HG03135 (cell line): ENCODE results near the gene ARSB.
A peak's percentile ranks its signal among the peaks of the same experiment; 100 is the strongest.
"Not testable (repeated sequence)": the region's sequence is repeated elsewhere in the genome, so short reads cannot be mapped to it uniquely, and the experiment has no call there.

Experiments used
- ATAC-seq: cut with Tn5 transposase; IDR thresholded peaks from one replicate; pipeline ENCODE4 v1.9.1; 2021; ENCODE audit warnings: mild to moderate bottlenecking, moderate library complexity; ENCODE audit not compliant: unreplicated experiment

The ARSB gene

GRCh38 chr5:78995521-78996007 is 10.5 kb upstream of the ARSB start:
- no peak for ATAC-seq

- no peak for ATAC-seq
Measured at GRCh38 chr5:78993165-78993564, 8.1 kb upstream of the ARSB start.

DNA sequence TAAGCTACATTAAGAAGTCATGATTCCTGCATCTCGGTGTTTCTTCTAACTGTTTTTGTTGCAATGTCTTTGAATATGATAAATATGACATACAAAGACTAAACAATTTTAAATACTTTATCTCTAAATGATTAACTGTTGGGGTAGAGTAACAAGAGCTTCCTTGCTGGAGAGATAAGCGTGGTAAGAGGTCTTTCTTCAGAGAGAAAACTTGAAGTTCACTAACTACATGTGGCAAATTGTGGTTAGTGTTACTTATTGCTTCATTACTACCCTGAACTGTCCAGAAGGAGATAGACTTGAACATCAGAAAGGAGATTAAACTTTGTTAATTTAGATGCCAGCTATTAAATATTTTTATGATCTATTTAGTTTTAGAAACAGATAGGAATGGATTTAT is 7.0 kb upstream of the ARSB start:
- ATAC-seq: no peak

- ATAC-seq: no peak
Measured at GRCh38 chr5:78989080-78989479, 4.0 kb upstream of the ARSB start.

DNA sequence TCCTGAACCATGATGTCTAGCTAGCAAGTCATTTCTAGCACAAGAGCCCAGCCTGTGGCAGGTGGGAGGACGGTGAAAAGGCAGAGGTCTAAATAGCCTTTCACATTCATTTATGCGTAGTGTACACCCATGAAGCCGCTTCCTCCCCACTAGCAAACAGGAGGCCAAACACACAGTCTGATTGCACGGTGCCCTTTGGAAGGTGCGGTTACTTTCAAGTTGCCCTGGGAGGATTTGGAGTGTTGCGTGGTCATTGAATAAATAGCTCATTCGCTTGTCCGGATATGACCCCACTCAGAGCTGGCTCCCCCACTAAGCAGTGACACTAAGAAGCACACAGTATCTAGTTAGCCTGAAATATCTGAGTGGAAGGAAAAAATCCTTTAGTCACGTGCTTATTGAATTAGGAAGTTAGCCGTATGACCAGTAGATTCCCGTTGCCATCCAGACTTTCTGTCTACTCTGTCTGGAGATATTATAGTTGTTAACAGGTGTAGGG is 664 bp upstream of the ARSB start:
- peak; percentile 57 for ATAC-seq

GRCh38 chr5:78984439-78985115 is 533 bp downstream of the ARSB start:
- peak; percentile 46 for ATAC-seq

- no peak for ATAC-seq
Measured at GRCh38 chr5:78983601-78984438, 1.3 kb downstream of the ARSB start.

DNA sequence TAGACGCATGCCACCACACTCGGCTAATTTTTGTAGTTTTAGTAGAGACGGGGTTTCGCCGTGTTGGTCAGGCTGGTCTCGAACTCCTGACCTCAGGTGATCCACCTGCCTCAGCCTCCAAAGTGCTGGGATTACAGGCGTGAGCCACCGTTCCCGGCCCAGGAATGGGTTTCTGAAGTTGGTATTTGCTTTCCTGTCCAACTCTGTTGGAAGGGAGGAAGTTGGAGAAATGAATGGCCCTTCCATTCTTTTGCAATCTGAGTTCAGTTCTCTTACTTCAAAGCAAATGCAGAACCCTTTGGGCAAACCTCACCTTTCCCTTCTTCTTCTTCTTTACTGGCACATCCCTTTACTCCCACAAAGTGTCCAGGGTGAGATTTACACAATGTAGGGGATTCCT is 1.9 kb downstream of the ARSB start:
- ATAC-seq: not testable (repeated sequence)

DNA sequence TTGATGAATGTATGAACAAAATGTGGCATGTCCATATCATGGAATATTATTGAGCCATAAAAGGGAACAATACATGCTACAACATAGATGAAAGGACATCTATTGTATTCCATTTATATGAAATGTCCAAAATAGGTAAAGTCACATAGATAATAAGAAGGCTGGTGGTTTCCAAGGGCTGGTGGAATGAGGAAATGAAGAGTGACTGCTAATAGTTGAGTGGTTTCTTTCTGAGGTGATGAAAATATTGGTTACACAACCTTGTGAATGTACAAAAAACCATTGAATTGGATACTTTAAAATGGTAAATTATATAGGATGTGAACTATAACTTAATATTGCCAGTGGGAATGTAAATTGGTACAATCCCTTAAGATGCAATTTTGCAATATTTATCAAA is 5.2 kb downstream of the ARSB start:
- no peak for ATAC-seq

GRCh38 chr5:78979117-78979742 is 5.9 kb downstream of the ARSB start:
- ATAC-seq: no peak

GRCh38 chr5:78975035-78975434 is 10.1 kb downstream of the ARSB start:
- ATAC-seq: no peak

GRCh38 chr5:78974601-78975000 is 10.5 kb downstream of the ARSB start:
- ATAC-seq: no peak

- no peak for ATAC-seq
Measured at GRCh38 chr5:78974011-78974410, 11.1 kb downstream of the ARSB start.

DNA sequence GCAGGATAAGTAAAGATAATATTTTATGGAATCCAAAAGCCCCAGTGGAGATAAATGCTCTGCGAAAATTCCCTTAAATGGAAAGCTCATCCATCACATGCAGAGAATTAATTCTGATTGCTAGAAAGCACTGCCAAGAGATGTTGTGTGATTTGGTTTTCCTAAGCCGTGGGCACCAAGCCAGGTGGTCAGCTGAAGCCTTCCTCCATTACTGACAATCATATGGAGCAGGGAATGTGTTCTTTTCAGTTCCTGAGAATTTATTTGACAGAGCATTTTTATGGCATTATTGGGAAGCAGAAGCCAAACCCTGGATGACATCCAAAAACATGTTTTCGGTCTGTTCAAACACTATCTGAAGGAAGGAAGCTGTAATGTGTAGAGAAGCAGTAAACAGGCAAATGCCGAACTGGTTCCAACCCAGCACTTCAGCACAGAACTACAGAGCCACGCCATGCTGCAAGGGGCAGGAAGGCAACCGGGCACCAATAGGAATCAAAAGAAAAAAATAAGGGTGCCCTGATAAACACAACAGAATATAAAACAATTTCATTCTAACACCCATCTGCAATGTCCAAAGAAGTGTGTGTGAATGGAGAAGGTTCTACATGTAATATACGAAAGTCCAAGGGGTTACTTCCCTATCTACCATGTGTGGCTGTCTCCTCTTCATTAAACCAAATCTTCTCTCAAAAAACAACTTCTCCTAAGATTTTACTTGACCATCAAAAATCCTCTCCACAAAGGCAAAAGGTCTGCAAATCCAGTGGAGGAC is 12.3 kb downstream of the ARSB start:
- ATAC-seq: no peak

GRCh38 chr5:78971998-78972397 is 13.1 kb downstream of the ARSB start:
- ATAC-seq: no peak

DNA sequence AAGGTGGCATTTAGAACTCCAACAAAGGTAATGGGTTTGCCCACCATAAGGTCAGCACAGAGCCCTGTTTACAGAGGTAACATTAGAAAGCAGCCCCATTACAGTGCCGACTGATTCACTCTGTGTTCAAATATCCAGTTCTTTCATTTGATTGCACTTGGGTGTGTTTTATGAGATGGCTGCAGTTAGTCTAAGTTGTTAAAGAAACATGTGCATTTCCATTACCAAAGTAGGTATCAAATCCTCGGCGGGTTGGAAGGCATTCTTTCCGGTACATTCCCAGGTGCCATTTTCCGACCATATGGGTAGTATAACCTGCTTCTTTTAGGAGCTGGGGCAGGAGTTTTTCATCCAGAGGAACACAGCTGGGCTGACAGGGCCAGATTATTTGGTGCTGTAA is 16.3 kb downstream of the ARSB start:
- no peak for ATAC-seq

- ATAC-seq: no peak
Measured at GRCh38 chr5:78964889-78965288, 20.2 kb downstream of the ARSB start.

DNA sequence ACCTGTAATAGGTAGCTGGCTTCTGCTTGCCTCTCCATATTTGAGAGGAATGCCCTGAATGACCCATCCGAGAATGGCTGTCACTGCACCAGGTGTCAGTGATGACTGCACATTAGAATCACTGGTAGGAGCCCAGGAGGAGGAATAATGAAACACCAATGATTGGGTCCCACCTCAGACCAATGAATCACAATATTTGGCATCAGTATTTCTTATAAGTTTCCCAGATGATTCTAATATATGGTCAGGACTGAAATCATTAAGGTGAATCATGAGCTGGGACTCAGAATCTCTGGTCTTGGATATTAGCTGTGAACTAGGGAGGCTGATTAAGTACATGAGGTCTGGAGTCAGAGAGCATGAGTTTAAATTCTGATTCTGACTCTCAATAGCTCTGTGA is 23.4 kb downstream of the ARSB start:
- ATAC-seq: no peak

DNA sequence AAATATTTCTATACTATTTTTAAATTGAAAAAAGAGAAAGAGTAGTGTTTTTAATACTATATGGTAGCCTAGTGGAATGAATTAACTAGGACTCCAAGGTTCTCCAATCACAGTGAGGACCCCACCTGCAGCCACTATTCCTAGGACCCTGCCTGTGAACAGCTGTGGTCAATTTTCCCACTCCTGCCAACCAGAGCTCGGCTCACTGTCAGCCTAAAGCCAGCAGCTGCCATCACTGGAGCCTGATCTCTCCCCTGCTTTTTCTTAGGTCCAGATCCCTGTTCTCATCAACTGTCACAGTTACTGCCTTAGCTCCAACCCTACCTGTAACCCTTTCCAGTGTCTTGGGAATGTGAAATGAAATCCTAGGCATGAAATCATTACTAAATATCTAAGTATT is 25.3 kb downstream of the ARSB start:
- ATAC-seq: no peak

DNA sequence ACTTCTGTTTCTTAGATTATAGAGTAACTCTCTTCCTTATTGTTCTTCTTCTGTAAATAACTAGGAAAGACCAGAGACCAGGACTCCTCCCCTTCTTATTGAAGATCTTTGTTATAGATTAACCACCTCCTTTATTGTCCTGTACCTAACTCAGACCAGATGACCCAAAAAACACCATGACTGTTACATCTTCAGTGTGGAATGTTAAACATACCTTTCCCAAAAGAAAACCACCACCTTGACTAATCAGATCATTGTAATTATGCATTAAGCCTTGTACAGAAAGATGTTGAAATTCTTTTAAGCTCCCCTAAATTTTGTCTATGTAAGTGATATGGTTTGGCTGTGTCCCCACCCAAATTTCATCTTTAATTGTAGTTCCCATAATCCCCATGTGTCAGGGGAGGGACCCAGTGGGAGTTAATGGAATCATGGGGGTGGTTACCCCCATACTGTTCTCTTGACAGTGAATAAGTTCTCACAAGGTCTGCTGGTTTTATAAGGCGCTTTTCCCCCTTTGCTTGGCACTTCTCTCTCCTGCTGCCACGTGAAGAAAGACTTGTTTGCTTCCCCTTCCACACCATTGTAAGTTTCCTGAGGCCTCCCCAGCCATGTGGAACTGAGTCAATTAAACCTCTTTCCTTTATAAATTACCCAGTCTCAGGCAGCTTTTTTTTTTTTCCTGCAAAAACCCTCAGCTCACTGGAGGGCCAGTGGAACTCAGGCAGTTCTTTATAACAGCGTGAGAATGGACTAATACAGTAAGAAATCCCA is 26.3 kb downstream of the ARSB start:
- ATAC-seq: no peak
